Hepatocyte (in vitro differentiated cells): Measurements from ENCODE around the gene STEAP4.

ENCODE experiments used
- EZH2phosphoT487 ChIP-seq: fragments of 200-600 bp; sonication (generic); IDR thresholded peaks from one replicate; pipeline ENCODE4 v1.6.1; 2018; ENCODE audit warnings: antibody characterized with exemption, mild to moderate bottlenecking, low read depth, moderate library complexity; ENCODE audit not compliant: unreplicated experiment, severe bottlenecking
- TF ChIP-seq, protein P1 (sequence below): fragments of 200-600 bp; sonication (generic); IDR thresholded peaks from 2 replicates; pipeline ENCODE4 v1.5.1; 2016; ENCODE audit warnings: antibody characterized with exemption, mild to moderate bottlenecking; ENCODE audit not compliant: poor library complexity

DNA sequence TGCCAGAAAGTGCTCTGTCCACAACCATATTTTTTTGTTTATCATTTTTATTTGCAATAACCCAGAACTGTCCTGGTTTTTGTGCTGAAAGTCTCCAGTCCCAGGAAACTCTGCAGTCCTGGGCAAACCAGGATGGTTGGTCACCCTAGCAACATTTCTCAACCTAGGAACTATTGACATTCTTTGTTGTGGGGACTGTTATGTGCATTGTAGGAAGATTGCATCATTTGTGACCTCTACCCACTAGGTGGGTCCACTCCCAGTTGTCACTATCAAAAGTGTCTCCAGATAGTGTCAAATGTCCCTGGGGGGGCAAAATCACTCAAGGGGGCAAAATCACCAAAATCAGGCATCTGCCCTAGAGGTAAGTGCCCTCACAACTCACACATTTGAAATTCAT is 72.9 kb downstream of the STEAP4 start:
- TF ChIP-seq, protein P1, sequence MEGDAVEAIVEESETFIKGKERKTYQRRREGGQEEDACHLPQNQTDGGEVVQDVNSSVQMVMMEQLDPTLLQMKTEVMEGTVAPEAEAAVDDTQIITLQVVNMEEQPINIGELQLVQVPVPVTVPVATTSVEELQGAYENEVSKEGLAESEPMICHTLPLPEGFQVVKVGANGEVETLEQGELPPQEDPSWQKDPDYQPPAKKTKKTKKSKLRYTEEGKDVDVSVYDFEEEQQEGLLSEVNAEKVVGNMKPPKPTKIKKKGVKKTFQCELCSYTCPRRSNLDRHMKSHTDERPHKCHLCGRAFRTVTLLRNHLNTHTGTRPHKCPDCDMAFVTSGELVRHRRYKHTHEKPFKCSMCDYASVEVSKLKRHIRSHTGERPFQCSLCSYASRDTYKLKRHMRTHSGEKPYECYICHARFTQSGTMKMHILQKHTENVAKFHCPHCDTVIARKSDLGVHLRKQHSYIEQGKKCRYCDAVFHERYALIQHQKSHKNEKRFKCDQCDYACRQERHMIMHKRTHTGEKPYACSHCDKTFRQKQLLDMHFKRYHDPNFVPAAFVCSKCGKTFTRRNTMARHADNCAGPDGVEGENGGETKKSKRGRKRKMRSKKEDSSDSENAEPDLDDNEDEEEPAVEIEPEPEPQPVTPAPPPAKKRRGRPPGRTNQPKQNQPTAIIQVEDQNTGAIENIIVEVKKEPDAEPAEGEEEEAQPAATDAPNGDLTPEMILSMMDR = no peak
- no peak for TF ChIP-seq EZH2phosphoT487
